Panc1 (cell line): Measurements from ENCODE around the gene NCAM1.

Experiments
- POLR2AphosphoS5 ChIP-seq: IDR thresholded peaks from 2 replicates; pipeline ENCODE4 v1.6.1; 2012; ENCODE audit warnings: mild to moderate bottlenecking, low read depth, low read length, moderate library complexity
- SIN3A ChIP-seq: IDR thresholded peaks from 2 replicates; pipeline ENCODE4 v1.6.1; 2012; ENCODE audit warnings: low read depth, mild to moderate bottlenecking, low read length, moderate library complexity, borderline replicate concordance; ENCODE audit not compliant: insufficient read depth
- TF ChIP-seq, protein P1 (sequence below): fragments of 450-650 bp; IDR thresholded peaks from 2 replicates; pipeline ENCODE4 v1.5.1; 2017; ENCODE audit warnings: mild to moderate bottlenecking
- TF ChIP-seq, protein P2 (sequence below), 2 experiments: IDR thresholded peaks; 2 replicates each; pipeline ENCODE4 v1.6.1; 2011 to 2012; ENCODE audit warnings: low read depth in 2 of 2, control low read depth in 1 of 2, low read length in 1 of 2, mild to moderate bottlenecking in 1 of 2, moderate library complexity in 1 of 2; ENCODE audit not compliant: insufficient read depth in 1 of 2

DNA sequence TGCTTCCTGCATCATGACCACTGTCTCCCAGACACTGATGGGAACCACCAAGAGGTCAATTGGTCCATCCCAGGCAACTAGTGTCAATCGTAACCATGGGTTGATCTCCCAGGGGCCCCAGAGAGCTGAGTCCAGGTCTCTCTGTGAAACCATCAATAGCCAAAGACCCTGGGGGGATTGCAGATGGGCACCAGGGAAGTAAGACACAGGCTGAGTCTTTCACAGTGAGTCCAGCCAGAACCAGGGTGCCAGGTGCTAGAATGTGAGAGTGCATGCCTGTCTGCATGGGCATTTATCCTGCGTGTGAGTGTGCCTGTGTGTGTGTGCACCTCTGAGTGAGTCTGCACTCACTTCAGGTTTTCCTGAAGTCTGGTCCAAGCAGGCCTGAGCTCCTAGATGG is 307.9 kb downstream of the NCAM1 start:
- TF ChIP-seq, protein P1, sequence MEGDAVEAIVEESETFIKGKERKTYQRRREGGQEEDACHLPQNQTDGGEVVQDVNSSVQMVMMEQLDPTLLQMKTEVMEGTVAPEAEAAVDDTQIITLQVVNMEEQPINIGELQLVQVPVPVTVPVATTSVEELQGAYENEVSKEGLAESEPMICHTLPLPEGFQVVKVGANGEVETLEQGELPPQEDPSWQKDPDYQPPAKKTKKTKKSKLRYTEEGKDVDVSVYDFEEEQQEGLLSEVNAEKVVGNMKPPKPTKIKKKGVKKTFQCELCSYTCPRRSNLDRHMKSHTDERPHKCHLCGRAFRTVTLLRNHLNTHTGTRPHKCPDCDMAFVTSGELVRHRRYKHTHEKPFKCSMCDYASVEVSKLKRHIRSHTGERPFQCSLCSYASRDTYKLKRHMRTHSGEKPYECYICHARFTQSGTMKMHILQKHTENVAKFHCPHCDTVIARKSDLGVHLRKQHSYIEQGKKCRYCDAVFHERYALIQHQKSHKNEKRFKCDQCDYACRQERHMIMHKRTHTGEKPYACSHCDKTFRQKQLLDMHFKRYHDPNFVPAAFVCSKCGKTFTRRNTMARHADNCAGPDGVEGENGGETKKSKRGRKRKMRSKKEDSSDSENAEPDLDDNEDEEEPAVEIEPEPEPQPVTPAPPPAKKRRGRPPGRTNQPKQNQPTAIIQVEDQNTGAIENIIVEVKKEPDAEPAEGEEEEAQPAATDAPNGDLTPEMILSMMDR, result no peak
- TF ChIP-seq, protein P2, sequence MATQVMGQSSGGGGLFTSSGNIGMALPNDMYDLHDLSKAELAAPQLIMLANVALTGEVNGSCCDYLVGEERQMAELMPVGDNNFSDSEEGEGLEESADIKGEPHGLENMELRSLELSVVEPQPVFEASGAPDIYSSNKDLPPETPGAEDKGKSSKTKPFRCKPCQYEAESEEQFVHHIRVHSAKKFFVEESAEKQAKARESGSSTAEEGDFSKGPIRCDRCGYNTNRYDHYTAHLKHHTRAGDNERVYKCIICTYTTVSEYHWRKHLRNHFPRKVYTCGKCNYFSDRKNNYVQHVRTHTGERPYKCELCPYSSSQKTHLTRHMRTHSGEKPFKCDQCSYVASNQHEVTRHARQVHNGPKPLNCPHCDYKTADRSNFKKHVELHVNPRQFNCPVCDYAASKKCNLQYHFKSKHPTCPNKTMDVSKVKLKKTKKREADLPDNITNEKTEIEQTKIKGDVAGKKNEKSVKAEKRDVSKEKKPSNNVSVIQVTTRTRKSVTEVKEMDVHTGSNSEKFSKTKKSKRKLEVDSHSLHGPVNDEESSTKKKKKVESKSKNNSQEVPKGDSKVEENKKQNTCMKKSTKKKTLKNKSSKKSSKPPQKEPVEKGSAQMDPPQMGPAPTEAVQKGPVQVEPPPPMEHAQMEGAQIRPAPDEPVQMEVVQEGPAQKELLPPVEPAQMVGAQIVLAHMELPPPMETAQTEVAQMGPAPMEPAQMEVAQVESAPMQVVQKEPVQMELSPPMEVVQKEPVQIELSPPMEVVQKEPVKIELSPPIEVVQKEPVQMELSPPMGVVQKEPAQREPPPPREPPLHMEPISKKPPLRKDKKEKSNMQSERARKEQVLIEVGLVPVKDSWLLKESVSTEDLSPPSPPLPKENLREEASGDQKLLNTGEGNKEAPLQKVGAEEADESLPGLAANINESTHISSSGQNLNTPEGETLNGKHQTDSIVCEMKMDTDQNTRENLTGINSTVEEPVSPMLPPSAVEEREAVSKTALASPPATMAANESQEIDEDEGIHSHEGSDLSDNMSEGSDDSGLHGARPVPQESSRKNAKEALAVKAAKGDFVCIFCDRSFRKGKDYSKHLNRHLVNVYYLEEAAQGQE (IDR thresholded peaks at IDR 0.05; ENCODE audit: insufficient read depth in 1 of 2, low read depth in 2 of 2, low read length in 1 of 2), result no peak
- TF ChIP-seq POLR2AphosphoS5 (no peak), SIN3A (no peak)
